ENCODE measurements around the gene SECISBP2L.

The SECISBP2L gene

DNA sequence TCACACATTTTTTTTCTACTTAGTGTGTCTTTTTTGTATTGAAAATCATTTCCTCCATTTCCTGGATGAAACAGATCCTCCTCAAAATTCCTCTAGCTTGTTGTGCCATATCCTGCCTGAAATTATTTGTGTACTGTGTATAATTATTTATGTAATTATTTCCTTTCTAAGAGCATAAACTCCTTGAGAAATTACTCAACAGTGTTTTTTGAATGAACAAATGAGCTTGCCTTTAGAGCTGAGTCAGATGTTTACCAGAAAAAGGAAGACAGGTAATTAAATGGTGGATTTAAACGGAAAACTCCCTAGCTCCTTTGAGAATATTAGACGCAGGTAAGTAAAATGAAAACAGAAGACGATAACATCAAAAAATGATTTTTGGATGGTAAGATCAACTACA lies 13.2 kb upstream of the SECISBP2L start:
- DNase-seq: no peak

DNA sequence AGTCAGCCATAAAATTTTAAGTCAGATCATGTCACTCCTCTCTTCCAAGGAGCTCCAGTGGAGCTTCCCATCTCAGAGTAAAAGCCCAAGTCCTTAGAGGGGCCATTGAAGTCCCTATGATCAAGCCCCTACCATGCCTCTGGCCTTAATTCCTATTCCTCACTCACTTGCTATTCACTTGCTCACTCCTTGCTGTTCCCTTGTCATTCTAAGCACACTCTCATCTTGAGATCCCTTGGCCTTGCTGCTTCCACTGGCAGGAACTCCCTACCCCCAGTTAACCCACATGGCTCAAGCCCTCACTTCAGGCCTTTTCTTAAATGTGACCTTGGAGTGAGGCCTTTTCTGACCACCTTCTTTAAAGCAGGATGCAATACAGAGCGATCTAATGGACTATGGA lies 12.3 kb upstream of the SECISBP2L start:
- no peak for DNase-seq

DNA sequence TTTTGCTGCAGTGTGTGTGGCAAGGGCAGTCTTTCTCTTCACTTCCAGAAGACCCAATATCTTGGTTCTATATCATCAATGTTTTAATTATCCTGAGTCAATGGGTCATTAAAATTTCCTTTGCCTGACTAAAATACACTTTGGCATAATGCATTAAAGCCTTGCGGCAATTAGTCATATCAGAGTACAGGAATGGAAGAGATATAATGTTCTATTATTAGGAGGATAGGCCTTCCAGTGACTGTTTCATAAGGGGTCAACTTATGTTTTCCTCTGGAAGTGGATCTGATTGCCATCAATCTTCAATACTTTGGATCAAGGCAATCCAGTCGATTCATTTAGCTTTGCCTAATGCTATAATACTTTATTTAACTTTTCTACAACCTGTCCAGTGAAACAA lies 9.4 kb upstream of the SECISBP2L start:
- DNase-seq: no peak

DNA sequence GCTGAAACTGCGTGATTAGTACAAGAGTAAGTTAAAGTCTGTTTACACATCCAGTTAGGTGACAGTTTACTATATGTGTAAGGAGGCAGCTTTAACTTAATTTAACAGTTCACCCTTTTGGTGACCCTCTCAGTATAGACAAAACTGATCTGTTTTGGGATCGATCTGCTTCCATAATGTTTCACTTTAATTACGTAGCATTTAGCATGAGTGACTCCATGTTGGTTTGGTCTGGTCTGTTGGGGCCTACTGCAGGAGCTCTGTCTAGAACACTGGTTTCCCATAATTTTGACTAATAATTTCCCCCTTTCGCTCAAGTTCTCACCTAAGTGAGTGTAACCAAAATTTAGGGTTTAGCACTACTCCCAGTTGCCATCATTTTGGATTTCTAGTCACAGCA lies 6.4 kb upstream of the SECISBP2L start:
- no peak for DNase-seq

DNA sequence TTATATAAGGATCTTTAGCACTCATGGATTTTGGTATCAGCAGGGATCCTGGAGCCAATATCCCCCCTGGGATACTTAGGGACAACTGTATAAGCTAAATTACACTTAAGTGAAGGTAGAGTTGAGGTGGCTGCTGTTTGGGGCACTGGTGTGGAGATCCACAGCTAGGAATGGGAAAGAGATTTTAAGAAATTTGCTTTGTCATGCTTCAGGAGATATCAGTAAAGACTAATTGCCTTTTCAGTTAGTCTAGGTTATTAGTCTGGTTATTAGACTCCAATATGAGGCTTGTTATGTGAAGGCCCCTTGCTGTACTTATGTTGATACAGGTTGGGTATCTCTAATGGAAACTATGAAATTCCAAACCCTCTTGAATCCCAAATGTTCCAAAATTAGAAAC lies 1.2 kb upstream of the SECISBP2L start:
- DNase-seq: no peak

DNA sequence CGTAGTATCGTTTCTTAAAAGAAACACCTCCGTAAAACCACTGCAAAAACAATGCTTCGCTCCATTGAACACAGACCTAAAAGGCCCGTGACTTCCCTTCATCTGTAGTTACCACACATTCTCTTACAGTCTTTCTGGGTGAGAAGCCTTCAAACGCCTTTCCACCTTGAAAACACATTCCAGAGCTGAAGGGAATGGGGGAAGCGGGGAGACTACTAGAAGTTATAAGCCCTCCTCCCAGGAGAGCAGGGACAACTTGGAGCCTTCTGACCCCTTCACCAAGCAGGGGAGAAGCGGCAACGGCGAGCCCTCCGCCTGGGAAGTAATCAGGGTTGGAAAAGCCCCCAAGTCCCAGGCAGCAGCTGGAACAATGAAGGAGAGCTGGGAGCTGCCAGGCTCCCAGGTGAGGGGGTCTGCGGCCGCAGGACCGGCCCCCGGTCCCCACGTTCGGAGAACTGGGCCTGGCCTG lies 461 bp downstream of the SECISBP2L start:
- DNase-seq: peak; percentile 18

DNA sequence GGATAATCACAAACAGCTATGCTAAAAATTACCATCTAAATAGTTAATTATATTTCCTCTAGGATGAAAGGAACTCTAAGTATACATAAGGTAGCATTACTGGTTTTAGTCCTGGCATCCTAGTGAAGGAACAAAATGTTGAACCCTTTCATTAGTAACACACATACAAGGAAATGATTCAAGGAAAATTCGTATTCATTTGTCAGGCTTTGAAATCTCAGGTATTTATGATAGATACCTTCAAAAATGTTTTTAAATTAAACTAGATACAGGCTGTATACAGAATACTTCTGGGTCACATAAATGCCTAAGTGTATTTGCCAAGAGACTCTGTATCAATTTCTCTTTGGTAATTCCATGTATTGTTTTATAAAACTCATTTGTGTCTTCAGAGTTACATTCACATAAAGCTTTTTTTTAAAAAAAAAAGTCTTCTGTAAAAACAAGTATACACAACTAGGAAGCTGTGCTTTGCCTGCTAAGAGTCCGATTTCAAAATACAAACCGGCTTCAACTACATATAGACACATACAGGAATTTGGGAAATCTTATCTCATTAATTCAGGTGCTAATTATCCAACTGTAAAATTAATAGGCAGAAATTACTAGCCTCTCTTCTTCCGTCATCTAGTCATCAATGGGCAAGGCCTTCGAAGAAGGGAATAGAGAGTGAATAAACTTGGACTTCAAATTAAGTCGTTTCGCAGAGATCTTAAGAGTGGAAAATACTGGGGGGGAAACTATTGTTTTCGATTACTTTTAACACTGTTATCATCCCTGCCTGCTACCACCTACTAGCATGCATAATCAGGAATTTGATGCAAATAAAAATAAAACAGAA lies 1.3 kb downstream of the SECISBP2L start:
- DNase-seq: no peak

DNA sequence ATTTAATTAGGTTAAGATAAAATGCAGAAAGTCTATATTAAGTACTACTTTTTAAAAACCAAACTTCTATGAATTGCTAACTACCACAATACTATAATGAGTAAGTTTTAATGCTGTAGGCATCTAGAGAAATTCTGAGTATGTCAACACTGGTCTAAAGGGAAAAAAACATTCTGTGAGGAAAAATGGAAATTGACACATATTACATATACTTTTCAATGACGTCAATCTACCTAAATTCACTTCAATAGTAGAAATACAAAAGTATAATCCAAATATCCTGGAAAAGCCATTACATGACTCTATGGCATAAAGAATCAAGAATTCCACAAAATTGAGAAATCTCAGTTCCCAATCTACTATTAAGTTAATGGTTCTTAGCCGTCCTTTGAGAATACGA lies 2.2 kb downstream of the SECISBP2L start:
- no peak for DNase-seq

DNA sequence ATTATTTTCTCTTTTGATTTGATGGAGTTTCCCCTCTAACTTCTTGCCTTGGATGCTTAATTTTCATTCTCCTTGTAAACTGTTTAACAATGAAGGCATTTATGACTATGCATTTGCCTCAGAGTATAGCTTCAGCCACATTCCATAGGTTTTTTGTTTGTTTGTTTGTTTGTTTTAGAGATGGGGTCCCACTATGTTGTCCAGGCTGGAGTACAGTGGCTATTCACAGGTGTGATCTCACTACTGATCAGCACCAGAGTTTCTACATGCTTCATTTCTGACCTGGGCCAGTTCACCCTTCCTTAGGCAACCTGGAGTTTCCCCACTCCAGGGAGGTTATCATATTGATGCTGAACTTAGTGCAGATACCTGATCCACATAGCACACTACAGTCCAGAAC lies 4.1 kb downstream of the SECISBP2L start:
- no peak for DNase-seq

DNA sequence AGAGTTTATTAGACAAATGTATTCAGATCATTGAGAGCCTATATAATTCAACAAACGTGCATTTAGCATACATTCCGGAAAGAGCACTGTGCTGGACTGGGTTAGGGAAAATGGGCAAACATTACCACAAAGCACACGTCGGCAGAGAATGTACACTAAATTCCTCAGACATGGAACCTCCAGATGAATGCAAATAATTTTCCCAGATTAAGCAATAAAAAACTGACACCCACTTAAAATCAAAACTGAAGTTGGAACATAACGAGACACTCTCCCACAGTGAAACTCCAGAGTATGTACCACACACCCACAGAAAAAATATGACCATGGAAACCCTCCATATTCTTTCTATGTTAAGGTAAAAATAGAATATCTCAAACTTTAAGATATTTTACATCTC lies 4.8 kb downstream of the SECISBP2L start:
- no peak for DNase-seq

DNA sequence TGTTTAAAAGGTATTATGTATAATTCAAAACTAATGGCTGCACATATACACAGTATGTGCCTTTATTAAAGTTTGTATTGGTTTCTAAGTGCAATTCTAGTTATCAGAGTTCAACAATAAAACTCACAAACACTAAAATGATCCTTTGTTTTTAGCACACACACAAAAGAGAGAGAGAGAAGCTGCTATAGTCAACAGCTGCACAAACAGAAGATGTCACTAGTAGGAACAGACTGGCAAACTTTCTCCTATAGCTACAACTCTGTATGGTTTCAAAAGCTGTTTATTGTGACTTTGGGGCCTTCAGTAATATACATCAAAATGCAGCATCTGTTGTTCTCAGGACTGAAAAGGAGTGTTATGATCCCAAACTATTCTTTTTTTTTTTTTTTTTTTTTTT lies 6.1 kb downstream of the SECISBP2L start:
- DNase-seq: no peak

DNA sequence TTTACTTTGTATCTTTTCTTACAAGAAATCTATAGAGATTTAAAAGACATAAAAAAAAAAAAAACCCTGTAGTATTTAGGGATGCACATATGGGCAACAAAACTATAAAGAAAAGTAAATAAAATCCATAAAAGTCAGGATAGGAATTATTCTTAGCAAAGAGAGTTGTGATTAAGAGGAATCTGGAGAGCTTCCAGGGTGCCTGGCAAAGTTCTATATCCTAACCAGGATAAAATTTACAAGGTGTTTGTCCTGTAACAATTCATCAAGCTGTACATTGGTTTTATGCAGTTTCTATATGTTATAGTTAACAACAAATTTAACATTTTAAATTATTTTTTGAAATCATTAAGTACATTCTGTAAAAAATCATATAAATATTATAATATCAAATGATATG lies 7.9 kb downstream of the SECISBP2L start:
- no peak for DNase-seq

DNA sequence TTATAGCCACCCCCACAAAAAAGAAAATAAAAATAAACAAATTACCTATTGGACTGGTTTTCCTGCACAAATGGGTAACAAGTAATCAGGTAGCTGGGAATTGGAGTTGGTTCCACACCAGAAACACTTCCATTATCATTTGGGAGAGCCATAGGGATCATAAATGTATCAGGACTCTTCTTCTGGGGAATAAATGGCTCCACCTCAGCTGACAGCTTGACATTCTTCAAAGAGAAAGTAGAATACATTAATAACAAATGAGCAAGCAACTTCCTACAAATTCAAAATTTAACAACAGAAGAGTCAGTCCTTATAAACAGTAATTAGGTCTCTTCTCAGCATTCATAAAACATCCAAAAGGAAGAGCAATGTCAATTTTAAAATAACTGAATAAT lies 8.7 kb downstream of the SECISBP2L start:
- DNase-seq: no peak

DNA sequence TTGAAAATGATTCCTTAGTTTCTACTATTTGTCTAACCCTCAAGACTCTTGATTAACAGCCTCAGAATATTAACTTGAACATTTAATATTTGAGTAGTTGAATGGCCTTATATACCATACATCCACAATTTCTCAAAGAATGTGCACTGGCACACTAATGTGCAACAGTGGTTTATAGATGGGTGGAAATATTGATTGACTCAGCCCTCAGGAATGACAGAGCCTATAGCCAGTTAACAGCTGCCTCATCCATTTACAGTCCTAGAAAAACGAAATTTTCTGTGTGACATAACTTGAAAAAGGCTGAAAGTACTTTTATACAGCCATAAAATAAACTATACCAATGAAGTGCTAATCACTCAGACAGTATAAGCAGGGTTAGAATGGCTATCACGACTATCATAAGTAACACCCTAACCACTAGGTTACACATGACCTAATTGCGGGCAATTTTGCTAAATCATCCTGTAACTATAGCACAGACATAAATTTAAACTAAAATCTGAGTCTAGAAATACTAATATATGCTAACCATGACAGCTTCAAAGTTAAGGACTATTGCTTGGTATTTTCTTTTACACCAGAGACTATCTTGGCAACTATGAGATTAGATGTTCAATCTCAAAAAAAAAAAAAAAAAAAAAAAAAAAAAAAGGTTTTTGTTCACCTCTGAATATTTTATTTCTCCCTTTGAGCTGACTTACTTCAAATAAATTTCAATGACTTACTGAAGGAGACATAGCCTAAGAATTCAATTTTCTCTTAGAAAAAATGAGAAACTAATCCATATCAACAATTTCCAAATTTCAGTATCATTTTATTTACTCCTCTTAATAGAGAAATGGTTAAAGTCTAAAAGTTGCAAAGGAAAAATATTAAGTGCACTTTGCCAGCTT lies 9.3 kb downstream of the SECISBP2L start:
- DNase-seq: peak; percentile 19

DNA sequence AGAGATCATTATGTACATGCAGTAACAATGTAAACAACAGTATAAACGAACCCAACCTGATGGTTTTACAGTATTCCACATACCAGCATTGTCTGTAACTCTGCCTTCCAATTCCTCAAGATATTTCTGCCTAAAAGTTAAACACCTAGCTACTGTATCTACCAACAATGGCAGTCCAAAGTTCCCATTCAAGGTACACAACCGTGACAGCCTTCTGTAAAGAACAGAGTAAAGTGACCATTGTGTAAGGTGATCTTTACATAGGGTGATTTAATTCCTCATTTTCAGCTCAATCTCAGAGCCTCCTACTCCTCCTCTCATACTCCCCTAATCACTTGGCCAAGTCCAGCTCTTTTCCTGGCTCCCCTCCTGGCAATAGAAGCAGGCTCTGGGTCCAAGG lies 10.4 kb downstream of the SECISBP2L start:
- no peak for DNase-seq

DNA sequence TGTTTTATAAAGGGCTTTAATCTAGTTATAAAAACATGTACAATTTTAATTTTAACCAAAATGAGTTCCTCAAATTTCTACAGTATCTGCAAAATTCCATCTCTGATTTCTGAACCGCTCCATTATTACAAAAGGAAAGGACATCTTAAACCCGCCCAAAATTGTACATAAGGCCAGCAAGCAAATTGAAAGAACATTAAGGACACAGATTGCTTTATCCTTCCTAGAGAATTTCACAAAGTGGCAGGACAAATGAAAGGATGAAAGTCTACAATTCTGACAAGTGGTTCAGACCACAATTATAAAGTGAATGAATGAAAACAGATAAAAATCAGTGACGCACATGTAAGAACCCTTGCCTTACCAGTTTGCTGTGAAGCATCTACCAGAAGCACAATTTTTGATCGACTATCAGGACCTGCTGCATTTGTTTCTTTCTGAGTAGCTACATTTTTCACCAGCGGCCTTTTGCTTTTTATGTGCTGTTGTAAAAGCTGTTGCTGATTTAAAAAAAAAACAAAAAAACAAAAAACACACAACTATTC lies 13.6 kb downstream of the SECISBP2L start:
- DNase-seq: no peak

DNA sequence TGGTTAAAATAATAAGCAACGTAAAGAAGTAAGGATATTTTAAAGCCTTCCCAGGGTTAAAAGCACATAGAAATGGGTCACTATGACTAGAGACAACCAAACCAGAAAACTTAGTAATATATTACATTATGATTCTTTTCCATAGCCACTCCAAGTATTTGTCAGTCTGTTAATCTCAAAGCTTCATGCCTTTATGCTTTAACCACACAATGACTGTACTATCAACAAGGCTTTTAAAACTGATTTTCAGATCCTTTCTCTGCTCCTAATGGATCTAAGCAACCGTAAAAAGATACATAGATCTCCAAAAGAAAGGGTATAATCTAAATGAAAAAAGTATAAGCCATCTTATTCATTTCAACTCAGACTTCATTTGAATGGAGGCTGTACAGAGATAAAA lies 14.4 kb downstream of the SECISBP2L start:
- no peak for DNase-seq

DNA sequence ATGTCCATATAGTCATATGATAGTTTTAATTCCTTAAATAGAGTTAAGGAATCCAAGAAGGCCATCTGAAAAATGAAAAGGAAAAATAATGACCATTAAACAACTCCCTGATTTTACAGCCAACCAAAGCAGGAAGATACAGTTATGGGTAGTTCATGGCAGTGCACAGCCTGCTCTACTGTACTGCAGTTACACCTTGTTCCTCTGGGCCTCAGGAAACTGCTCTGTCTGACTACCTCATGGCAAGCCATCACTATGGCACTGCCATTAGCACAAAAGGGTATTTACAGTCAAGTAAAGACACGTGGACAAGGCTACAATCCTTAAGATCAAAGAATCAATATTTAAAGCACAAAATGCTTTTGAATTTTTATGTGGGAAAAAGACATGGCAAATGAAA lies 19.5 kb downstream of the SECISBP2L start:
- DNase-seq: no peak

DNA sequence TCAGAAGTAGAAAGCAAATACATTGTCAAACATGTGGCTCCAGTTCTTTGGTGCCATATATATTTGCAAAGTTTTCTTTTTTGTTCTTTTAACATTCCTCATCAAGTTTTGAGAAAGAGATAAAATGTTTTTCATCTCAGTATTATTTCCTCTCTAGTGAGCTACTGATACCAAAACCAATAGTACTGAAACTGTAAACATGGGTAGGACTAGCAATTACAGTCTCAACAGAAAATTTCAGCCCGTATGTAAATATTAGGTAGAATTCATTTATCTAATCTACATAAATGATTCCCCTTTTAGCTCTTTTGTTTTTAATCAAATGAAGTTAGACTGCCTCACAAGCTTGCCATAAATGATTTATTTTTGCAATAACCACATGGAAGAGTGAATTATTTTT lies 21.4 kb downstream of the SECISBP2L start:
- no peak for DNase-seq

DNA sequence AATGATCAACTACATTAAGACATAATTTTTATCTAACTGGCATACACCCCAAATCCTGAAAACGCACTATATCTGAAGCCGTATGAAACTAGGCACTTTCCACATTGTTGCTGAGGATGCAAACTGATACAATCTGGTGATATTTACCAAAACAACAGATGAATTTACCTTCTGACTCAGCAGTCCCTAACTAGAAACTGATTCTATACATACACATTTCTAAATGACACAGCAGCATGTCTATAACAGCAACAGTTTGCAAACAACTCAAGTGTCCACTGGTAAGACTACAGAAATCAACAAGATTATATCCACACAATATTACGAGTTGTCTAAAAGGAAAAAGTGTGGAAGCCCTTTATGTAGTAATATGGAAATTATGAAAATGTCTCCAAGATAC lies 22.9 kb downstream of the SECISBP2L start:
- DNase-seq: no peak

DNA sequence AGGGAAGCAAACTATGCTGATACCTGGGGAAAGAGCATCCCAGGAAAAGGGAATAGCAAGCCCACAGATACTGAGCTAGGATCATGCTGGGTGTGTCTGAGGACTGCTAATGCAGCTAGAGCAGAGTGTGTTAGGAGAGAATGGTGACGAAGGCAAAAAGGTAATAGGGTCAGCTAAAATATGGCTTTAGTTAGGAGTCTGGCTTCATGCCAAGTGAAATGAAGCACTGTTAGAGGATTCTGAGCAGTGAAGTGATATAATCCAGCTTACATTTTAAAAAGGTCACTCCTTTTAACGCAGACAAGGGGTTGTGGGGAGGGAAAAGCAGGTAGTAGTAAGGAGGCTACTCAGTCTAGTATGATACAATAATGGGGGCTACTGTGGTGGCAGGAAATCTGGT lies 30.4 kb downstream of the SECISBP2L start:
- no peak for DNase-seq

DNA sequence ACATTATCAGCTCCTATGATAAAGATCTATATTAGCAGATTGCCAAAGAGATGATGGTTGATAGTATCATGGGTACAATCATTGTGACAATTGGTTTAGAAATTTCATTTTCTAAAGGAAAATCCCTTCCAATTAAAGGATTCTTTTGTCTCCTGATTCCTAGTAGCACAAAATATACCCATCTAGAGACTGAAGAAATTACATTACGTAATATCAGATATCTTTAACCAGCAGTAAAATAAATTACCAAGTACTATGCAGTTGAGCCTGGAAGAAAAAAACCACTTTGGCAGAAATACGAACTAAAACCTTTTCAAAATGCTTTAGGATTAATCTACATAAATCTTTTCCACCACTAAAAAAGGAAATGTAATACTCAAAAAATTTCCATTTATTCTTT lies 46.9 kb downstream of the SECISBP2L start:
- no peak for DNase-seq

DNA sequence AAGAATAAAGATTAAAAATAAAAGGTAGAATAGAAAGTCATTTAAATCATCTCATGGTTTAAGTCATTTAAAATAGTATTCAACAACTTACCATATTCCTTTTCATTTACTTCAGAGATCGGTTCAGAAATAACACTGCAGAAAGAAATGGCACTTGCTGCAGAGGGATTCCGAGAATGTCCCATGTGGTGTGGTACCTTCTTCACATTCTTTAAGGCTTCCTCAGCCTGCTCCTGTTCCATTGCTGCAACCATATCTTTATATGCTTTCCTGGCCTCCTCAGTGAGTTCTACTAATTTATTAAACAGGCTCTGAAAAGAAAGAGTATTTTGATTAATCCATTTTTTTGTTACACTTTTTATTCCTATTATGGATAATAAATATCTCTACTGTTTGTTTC lies 50.0 kb downstream of the SECISBP2L start:
- DNase-seq: no peak

DNA sequence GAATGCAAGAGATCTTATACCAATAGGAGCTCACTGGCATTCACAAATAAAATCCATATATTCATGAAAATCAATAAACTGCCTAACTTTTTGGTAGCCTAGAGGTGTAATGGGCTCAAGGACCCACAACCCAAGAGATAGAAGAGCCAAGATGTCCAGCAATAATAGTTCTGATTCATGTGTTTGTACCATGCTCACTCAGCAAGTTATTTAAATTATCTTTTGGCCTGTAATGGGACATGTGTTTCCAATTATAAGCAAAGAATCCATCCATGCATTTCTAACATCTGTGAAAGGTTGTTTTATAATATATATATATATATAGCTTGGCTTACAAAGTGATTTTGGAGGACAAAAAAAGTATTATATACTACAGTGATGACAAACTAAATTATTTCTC lies 52.9 kb downstream of the SECISBP2L start:
- no peak for DNase-seq

Measured in CD4-positive, alpha-beta T cell treated with Interleukin-10 for 1 hour (primary cell).